GM21529 (cell line): ENCODE results near the gene KIF1C.

Experiments used
- ATAC-seq: cut with Tn5 transposase; IDR thresholded peaks from one replicate; pipeline ENCODE4 v1.9.1; 2021; ENCODE audit not compliant: unreplicated experiment

Gene KIF1C

GRCh38 chr17:4997302-4998026, at the start of gene KIF1C, which contains the start of gene INCA1:
TSS of gene KIF1C (plus strand) at chr17:4997950. CDS start at chr17:5000247, 2,297 bp downstream.
TSS of gene INCA1 (minus strand) at chr17:4997522. CDS start at chr17:4994437, 3,085 bp downstream.
- ATAC-seq = peak; percentile 82

DNA sequence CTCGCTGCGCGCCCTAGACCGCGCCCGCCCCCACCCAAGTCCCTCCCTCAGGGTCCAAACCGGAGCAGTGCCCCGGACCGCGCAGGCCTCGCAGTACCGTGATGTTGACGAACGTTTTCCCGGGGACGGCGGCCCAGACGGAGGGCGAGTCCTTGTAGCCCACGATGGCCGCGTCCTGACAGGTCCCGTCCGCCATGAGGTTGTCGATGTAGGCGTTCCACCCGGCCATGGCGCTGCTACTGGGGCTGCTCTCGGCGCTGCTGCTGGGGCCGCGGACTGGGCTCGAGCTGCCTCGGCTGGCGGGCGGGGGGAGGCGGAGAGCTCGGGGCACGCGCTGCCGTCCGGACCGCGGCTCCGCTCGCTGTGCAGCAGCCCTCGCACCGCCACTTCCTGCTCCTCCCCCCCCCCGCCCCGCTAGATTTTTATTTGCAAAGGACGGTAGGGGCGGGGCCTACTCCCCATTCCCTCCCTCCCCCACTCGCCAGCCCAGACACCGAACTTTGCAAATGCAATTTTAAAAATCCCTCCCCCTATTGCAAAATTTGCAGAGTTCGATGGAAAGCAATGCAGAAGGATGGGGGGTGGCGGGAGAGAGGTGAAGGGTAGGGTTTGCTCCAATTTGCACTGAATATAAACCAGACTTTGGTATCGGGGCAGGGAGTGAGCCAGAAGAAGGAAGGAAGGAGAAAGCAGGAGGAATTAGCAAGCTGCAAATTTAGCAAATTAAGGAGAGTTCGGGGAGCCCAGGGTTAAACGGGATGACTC, 49.4 kb upstream of the KIF1C start, which contains the start of gene PFN1:
Gene PFN1 (minus strand): TSS at position 365 of the 765 bp plus-strand sequence. CDS start 136 bp downstream, at position 229.
- peak; percentile 28 for ATAC-seq

DNA sequence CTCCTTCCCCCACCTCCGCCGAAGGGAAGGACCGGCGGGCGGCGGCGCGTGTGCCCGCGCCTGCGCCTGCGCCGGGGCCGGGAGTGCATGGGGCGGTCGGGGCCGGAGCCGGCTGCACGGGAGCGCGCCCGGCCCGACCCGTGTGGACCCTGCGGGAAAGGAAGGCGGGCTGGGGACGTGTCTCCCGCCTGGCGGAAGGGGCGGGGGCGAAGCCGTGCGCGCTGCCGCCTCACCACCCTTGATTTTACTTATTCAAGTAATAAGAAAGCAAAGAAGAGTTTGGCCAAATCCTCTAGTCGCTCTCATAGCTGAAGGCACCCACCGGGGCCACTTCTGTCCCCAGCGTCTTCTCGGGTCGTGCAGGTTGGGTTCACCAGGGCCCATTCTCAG, 48.8 kb upstream of the KIF1C start:
- ATAC-seq = peak; percentile 30

- ATAC-seq = no peak
Observed at GRCh38 chr17:4949321-4950074, 48.3 kb upstream of the KIF1C start.

DNA sequence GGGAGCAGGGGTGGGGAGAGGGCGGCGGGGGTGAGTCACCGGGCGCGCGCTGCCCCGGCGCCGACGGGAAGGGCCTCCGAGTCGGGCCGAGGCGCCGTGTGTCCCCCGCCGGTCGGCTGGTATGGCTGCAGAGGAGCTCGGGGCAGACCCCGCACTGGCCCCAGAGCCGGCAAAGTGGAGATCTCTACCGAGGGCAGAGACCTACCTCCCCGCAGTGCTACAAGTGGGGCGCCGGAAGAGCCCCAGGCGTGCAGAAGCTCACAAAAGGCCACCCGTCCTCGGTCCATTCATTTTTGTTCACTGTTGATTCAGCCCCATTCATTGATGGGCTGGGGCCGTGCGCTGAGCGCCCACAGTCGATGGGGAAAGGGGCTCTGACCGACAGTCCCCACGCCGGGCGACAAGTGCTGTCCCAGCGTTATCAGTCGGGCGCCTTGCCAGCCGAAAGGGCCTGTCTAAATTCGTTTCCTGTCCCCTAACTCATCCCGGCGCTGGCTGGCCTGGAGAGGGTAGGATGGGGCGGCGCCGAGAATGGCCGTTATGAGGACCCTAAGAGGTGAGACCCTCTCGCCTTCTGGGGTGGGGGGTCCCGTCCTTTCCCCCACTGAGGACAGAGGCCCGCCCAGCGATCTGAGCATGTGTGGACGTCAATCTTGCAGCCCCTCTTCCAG, 47.5 kb upstream of the KIF1C start:
- ATAC-seq = no peak

GRCh38 chr17:4950746-4951204, 47.0 kb upstream of the KIF1C start, which contains the start of gene ENO3:
TSS of gene ENO3 (plus strand) at chr17:4951119. CDS start at chr17:4951830, 711 bp downstream.
- ATAC-seq = no peak

- no peak for ATAC-seq
Observed at GRCh38 chr17:4951486-4951885, 46.3 kb upstream of the KIF1C start.

- no peak for ATAC-seq
Observed at GRCh38 chr17:4953451-4953961, 44.2 kb upstream of the KIF1C start.

GRCh38 chr17:4955091-4955490, 42.7 kb upstream of the KIF1C start:
- ATAC-seq = no peak

- no peak for ATAC-seq
Observed at GRCh38 chr17:4956493-4957061, 41.2 kb upstream of the KIF1C start.

- no peak for ATAC-seq
Observed at GRCh38 chr17:4958102-4958501, 39.6 kb upstream of the KIF1C start.

DNA sequence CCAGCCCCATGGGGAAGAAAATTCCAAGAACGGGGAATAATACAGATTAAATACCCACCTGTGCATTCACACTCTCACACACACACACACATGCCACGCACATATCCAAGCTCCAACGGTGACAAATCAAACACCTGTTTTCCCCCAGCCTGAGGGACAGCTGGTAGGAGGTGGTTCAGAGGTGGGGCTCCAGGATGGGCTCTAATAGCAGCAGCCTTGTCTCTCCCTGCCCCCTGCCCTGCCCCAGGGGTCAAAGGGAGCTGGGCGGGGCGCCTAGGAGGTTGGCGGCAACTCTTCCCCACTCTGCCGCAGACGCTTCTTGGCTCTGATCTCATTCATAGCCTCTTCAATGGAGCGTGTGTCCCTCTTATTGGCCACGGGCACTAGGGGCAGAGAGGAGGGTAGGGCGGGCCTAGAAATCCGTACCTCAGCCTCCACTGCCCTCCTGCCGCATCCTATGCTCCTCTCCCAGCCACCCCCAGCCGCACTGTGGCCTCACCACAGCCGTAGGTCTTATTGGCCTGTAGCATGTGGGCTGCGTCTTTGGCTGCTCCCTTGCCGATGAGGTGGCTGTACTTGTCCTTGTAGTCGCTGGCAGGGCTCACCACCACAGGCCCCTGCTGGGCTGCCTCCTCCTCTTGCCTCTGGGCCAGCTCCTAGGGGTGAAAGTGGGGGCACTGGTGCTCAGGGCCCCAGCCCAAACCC, 38.3 kb upstream of the KIF1C start:
- ATAC-seq = no peak

GRCh38 chr17:4960279-4960922, 37.3 kb upstream of the KIF1C start:
- ATAC-seq = no peak

GRCh38 chr17:4965311-4965986, 32.3 kb upstream of the KIF1C start:
- ATAC-seq = no peak

DNA sequence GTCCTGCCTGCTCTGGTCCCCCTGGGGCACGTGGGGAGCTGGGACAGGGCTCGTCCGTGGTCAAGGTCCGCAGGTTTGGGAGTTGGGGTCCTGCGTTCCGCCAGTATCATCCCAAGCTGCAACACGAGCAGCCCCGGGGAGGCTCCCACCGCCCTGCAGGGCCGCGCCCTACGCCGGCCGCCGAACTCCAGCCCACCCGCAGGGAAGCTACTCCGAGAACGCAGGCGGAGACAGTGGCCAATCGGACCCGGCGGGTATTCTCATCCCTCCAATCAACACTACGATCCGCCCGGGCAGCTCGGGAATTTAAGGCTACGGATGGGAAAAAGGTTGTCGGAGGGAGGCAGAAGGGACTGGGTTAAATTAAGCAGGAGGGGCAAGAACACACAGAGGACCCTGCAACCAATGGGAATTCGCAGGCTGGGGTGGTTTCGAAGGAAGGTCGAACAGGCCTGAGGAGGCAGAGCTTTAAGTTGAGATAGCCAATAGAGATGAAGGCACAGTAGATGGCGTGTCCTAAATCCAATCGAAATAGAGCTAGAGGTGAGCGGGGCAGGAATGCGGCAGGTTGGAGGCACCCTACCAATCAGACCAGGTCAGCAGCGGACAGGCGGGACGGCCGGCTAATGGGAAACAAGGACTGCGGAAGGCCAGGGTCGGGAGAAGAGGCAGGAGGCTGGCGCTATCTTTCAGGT, 30.8 kb upstream of the KIF1C start:
- peak; percentile 80 for ATAC-seq

DNA sequence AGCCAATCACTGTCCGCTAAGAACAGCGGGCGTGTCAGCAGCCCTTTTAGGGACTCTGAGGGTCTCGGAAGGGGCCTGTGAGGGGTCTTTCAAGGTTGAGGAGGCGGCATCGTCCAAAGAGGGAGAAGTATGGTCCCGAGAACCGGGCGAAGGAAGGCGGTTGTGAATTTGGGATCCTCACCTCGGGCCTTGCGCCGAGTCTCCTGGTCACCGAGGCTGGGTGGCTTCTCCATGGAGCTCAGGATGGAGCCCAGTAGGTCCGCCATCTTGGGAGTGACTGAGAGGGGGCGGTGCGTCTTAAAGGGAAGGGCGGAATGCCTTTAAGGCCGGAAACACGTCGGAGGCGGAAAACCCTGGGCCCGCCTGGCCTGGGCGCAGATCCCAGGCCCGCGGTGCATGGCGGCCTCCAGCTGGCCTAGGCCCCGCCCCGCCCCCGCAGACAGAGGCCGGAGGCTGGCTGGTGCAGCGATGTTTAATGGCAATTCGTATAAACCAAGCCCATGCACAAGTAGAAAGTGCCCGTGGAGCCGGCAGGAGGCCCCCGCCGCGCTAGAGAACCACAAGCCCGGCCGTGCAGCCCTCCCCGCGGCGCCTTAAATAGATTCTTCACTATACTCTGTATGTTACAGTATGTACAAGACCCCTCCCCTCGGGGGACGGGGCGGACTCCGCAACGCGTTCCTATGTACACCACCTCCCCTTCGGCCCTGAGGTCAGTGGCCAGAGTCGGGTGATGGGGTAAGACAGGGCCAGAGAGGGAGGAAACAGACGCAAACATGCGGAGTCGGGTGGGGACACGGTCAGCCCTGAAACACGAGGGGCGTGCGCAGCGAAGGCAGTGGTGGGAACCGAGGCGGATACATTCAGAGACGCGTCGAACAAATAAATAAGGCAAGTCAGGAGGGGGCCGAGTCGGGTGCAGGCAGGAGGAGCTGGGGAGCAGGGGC, 29.9 kb upstream of the KIF1C start, which contains the start of gene SPAG7:
Gene SPAG7 (minus strand): TSS at position 279 of the 947 bp plus-strand sequence. CDS start 13 bp downstream, at position 266.
- peak; percentile 53 for ATAC-seq
